ENCODE data around the gene PTPN23. TPM values are rescaled to one million over a fixed set of nuclear protein-coding genes. Genes with fewer than 3 reads are reported as not detected.

Gene PTPN23
- total and polyA plus RNA-seq, 10 donors = 5.0 to 195 (median 39.9) TPM

- H3K4me1 ChIP-seq = peaks cover 0 to 18% (median 0%) of the 10 kb centered on the region in 6 donors
- H3K9me3 ChIP-seq = no peaks in the 10 kb centered on the region
- DNase-seq = peak; percentile 69
- intact Hi-C loops (cut with DNase I; ENCODE audit: low total_unique reads) = no loop called here
- H3K27ac ChIP-seq = peak overlapping the region in 1 of 8 donors; percentile 54
- WGBS, 5 donors = 82 to 89% (median 87%) methylated on average over 13 to 16 of the region's 16 CpGs
- TF ChIP-seq POLR2A (IDR thresholded peaks at IDR 0.05) (no peak), CTCF (IDR thresholded peaks at IDR 0.05 in 8 of 11, conservative IDR thresholded peaks at IDR 0.05 in 3 of 11) (no peak), POLR2AphosphoS5 (IDR thresholded peaks at IDR 0.05) (peak in 2 of 3 donors; percentile 24 to 38)
- H3K4me3 ChIP-seq = no peak overlapping the region
- H3K27me3 ChIP-seq (replicated peaks in 1 of 7) = no peaks in the 10 kb centered on the region
- H3K36me3 ChIP-seq = peaks cover 0 to 98% (median 88%) of the 10 kb centered on the region in 6 donors
These were observed 34.1 kb downstream of the PTPN23 start for GRCh38 chr3:47414666-47415587.

- H3K9me3 ChIP-seq = no peaks in the 10 kb centered on the region
- peaks cover 0 to 97% (median 86%) of the 10 kb centered on the region in 6 donors for H3K36me3 ChIP-seq
- H3K4me3 ChIP-seq = no peak overlapping the region
- H3K27me3 ChIP-seq (replicated peaks in 1 of 7) = no peaks in the 10 kb centered on the region
- intact Hi-C loops (cut with DNase I; ENCODE audit: low total_unique reads) = no loop called here
- peak; percentile 24 to 71 (median 46) for TF ChIP-seq POLR2AphosphoS5 (IDR thresholded peaks at IDR 0.05)
- TF ChIP-seq POLR2A (IDR thresholded peaks at IDR 0.05) = no peak
- 77 to 90% (median 86%) methylated on average over 9 of the region's 9 CpGs for WGBS, 5 donors
- DNase-seq = no peak
- H3K4me1 ChIP-seq = peaks cover 3 to 29% (median 6%) of the 10 kb centered on the region in 6 donors
- H3K27ac ChIP-seq = no peak overlapping the region
These were observed 35.2 kb downstream of the PTPN23 start for GRCh38 chr3:47416041-47416440.

GRCh38 chr3:47418167-47419082 is 37.6 kb downstream of the PTPN23 start:
- intact Hi-C loops (cut with DNase I; ENCODE audit: low total_unique reads) = no loop called here
- Histone ChIP-seq H3K4me1 (peaks cover 12 to 52% (median 23%) of the 10 kb centered on the region in 6 donors), H3K27ac (peak overlapping the region in 2 of 8 donors; percentile 17 to 18), H3K27me3 (replicated peaks in 1 of 7) (no peaks in the 10 kb centered on the region), H3K9me3 (no peaks in the 10 kb centered on the region), H3K36me3 (peaks cover 0 to 95% (median 65%) of the 10 kb centered on the region in 6 donors), H3K4me3 (no peak overlapping the region)
- WGBS, 5 donors = 92 to 95% (median 93%) methylated on average over 41 to 53 of the region's 53 CpGs
- DNase-seq = peak; percentile 74
- TF ChIP-seq POLR2AphosphoS5 (IDR thresholded peaks at IDR 0.05) (peak in 2 of 3 donors; percentile 36 to 66), CTCF (IDR thresholded peaks at IDR 0.05 in 8 of 11, conservative IDR thresholded peaks at IDR 0.05 in 3 of 11) (no peak)

All from spleen (tissue), 11 donors.